NCI-H2227 (cell line): ENCODE data around the gene ANKRD29.
"Not testable (repeated sequence)": the region's sequence is repeated elsewhere in the genome, so short reads cannot be mapped to it uniquely, and the experiment has no call there.

Source experiments
- DNase-seq: peaks from one replicate; lab custom pipeline; 2025; ENCODE audit not compliant: unreplicated experiment; lab: John Stamatoyannopoulos, UW

The ANKRD29 gene

GRCh38 chr18:23584019-23584983 lies 78.4 kb downstream of the ANKRD29 start:
- DNase-seq: no peak

- no peak for DNase-seq
These were observed 79.4 kb downstream of the ANKRD29 start for GRCh38 chr18:23583071-23583865.

DNA sequence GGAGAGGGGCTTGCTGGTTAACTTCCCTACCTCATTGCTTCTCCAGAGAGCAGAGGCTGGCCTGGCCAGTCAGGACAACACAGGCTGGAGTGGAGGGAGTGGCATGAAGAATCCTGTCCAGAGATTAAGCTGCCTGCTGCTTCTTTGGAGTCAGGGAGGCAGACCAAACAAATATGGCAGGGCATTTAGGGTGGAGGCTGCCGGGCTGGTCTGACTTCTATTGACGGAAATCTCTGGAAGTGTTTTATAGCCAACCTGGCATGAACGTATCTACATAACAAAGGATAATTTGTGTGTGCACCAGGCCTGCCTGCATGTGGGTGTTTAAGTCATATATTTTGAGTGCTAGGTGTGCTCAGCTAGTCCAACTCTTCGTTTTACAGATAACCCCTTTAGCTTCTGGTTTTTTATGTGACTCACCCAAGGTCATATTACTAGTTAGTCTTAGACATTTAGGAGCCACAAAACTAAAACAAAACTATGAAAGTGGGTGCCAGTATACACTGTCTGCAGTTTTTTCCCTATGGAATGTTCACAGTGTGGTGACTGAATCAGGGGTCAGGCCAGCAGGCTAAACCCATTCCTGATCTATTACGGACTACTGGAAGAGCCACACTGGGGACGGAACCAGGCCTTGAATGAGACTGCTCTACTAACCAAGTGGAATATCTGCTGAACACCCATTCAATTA lies 81.9 kb downstream of the ANKRD29 start:
- DNase-seq: no peak

GRCh38 chr18:23578891-23579653 lies 83.6 kb downstream of the ANKRD29 start:
- no peak for DNase-seq

GRCh38 chr18:23578067-23578701 lies 84.5 kb downstream of the ANKRD29 start:
- no peak for DNase-seq

- DNase-seq: not testable (repeated sequence)
These were observed 85.2 kb downstream of the ANKRD29 start for GRCh38 chr18:23577521-23577920.

DNA sequence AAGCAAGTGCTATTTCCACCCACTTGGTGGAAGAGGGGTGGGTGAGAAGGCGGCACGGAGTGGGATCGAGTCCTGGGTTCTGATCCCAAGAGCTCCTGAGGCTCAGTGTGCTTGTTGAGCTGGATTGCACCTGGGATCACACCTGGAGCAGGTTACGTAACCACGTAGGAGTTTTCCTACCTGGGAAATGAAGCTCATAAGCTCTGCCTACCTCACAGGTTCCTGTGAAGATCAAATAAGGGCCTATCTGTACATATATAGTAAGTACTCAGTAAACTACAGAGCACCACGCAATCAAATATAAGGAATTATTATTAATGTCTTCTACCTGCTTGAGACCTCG lies 87.4 kb downstream of the ANKRD29 start:
- no peak for DNase-seq

DNA sequence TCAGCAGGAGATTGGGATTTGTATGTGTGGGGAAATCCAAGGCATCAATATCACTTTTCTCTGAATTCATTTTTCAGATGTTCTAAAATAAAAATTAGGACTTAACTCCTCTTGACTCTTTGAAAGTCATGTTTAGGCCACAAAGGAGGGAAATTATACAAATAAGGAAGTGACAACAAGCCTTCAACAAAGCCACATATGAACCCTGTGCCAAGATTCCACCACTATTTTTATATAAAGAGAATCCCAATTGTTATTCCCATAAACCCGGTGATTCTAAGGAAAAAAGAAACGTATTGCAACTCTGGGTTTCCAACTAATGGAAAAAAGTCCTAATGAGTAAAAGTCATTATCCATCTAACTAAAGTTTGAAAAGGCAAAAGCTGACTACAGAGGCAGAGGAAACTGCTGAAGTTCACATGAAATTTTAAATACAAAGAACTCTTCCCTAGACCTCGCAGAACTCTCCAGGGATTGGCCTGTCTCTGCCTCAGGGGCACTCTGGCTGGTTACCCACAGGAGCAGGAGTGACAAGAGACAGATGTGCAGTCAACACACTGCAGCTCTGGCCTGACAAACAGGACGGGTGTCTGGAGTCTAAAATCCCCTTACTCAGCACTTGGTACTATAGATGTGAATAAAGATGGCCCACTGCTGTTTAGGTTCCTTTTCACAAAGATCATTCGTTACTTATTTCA lies 88.0 kb downstream of the ANKRD29 start:
- no peak for DNase-seq

DNA sequence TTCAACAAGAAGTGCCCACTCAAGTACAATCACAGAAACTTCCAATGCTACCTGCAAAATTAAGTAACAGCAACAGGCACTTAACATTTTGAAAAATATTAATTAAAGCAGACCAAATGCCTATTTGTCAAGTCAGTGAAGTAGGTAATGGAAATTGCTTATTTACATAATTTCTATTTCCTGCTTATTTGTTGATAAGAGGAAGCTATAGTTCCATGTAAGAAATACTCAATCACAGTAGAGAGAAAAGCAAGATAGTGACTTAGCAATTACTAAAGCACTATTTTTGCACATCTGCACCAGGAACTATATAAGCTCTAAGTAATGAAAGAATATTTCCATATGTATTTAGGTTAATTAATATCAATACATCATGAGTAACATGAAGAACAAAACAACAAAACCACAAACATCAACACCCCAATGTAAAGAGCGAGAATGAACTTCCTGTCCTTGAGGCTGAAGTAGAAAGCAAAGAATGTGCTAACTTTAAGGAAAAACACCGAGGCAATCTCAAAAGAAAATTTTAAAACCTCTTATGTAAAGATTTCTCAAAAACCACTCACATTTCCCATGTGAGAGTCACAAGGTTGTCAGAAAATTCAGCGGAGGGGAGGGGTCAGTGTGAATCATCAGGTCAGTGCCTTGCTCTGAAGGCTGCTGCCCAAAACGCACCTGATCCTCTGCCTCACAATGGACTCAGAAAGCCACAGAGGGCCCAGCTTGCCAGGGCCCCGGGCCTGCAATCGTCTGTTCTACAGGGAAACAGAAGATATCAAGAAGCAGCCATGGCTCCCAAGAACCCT lies 88.9 kb downstream of the ANKRD29 start:
- no peak for DNase-seq

DNA sequence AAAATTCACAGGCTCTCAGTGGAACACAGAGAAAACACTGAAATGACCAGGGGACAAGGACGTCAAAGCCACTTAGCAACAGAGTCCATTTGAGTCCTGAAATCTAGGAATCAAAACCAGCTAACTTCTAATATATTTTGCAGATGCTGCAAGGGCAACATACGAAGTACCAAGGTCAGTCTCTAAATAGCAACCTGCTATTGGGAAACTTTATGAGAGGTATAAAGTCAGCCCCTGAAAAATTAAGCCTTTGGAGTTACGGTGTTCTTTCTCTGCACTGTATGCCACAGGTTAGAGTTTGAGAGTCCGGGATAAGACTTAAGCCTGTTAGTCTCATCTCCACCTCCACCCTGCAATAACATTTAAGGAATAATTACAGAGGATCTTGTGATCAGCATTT lies 89.7 kb downstream of the ANKRD29 start:
- no peak for DNase-seq

GRCh38 chr18:23572570-23572969 lies 90.1 kb downstream of the ANKRD29 start:
- DNase-seq: no peak

- DNase-seq: no peak
These were observed 90.7 kb downstream of the ANKRD29 start for GRCh38 chr18:23572012-23572411.

- no peak for DNase-seq
These were observed 91.7 kb downstream of the ANKRD29 start for GRCh38 chr18:23570912-23571504.

- no peak for DNase-seq
These were observed 93.2 kb downstream of the ANKRD29 start for GRCh38 chr18:23569299-23570063.

- DNase-seq: no peak
These were observed 94.2 kb downstream of the ANKRD29 start for GRCh38 chr18:23568281-23569138.

GRCh38 chr18:23567671-23568070 lies 95.0 kb downstream of the ANKRD29 start:
- DNase-seq: no peak
